Measurements from ENCODE around the gene NAA16. TPM values are rescaled to one million over a fixed set of nuclear protein-coding genes. Genes with fewer than 3 reads are reported as not detected.
"Not testable (repeated sequence)": the region's sequence is repeated elsewhere in the genome, so short reads cannot be mapped to it uniquely, and the experiment has no call there.

NAA16 gene
- total RNA-seq, 1 donor from 2014 or later, result 26.6 TPM

- DNase-seq, result no peak
Measured at GRCh38 chr13:41409611-41410010, 98.5 kb downstream of the NAA16 start.

DNA sequence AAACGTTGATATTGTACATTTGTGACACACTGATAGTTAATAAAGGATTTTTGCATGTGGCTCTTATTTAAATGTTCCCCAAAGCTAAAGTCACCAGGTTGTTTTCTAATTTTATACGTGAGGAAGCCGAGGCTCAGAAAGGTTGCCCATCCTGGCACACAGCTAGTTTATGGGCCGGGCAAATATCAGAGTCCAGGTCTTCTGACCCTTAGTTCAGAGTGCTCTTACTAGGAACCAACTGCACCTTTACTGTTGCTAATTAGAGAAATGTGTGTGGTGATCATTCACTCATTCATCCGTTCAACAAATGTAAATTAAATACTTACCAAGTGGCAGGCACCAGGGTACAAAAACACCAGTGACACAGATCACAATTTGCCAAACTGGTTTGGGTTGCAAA lies 100.0 kb downstream of the NAA16 start:
- no peak for DNase-seq

DNA sequence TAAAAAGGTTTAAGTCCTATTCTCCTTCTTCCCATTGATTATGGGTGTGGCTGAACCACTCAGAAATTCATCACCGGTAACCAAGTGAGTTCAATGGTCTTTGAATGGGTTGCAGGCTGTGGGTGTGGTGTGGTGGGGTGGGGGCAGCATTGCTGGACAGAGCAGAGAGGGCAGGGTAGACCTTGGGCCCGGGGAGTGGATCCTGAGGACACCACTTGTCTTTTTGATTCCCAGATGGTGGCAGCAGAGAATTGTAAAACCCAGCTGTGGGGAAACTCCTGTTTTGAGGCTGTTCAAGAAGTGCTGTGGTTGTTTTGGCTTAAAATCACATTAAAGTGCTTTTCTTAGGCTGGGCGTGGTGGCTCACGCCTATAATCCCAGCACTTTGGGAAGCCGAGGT lies 100.5 kb downstream of the NAA16 start:
- DNase-seq, result peak; percentile 19

DNA sequence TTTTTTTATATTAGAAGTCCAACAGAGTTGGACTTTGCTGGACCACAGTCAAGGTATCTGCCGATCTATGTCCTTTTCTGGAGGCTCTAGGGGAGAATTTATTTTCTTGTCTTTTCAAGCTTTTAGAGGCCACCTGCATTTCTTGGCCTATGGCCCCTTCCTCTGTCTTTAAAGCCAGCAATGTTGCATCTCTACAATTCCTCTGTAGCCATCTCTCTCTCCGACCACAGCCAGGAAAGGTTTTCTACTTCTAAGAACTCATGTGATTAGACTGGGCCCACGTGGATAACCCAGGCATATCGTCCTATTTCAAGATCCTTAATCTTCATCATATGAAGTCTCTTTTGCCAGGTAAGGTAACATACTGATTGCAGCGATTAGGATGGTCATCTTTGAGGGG lies 102.8 kb downstream of the NAA16 start:
- DNase-seq, result no peak

- DNase-seq, result no peak
Measured at GRCh38 chr13:41416276-41416675, 105.2 kb downstream of the NAA16 start.

GRCh38 chr13:41418027-41418426 lies 107.0 kb downstream of the NAA16 start:
- DNase-seq, result no peak

GRCh38 chr13:41418731-41419130 lies 107.7 kb downstream of the NAA16 start:
- DNase-seq, result no peak

GRCh38 chr13:41419206-41419605 lies 108.1 kb downstream of the NAA16 start:
- DNase-seq, result no peak

DNA sequence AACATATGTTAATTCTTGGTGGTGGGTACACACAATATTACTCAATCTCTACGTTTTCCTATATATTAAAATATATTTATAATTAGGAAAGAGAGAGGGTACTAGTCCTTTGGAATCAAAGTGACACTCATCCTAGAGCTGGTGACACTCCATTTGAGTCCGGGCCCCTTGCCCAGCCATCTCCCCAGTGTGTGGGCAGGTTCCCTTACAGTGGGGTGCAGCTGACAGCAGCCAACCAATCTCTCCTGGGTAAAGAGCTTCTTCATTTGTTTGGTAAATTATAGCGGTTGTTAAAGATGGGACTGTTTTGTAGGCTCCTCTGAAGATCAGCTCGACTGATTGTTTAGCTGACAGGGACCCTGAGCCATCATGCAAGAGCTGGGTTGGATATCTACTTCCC lies 109.1 kb downstream of the NAA16 start:
- DNase-seq, result no peak

DNA sequence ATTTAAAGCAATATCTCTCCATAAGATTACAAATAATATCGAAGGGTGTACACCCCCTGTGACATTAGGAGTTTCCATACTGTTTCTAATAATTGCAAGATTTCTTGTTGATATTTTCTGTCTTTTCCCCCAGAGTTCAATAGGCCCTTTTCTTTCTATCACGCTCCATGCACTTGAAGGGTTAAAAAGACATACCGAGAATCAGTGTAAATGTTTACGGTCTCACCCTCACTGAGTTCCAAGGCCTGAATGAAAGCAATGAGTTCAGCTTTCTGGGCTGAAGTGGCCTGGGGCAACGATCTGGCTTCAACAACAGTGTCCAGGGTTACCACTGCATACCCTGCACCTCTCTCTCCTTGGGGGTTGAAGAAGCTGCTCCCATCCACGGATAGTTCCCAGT lies 110.3 kb downstream of the NAA16 start:
- DNase-seq, result not testable (repeated sequence)

DNA sequence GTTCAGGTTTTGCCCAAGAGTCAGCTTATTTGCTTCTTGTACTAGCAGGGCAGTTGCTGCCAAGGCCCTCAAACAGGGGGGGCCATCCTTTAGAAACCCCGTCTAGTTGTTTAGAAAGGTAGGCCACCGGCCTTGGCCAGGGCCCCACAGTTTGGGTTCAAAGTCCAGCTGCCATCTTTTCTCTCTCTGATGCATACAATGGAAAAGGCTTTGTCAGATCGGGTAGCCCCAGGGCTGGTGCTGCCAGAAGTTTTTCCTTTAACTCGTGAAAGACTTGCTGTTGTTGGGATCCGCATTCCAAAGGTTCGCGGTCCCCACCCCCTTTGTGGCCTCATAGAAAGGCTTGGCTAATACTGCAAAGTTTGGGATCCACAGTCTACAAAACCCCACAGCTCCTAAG lies 110.9 kb downstream of the NAA16 start:
- not testable (repeated sequence) for DNase-seq

DNA sequence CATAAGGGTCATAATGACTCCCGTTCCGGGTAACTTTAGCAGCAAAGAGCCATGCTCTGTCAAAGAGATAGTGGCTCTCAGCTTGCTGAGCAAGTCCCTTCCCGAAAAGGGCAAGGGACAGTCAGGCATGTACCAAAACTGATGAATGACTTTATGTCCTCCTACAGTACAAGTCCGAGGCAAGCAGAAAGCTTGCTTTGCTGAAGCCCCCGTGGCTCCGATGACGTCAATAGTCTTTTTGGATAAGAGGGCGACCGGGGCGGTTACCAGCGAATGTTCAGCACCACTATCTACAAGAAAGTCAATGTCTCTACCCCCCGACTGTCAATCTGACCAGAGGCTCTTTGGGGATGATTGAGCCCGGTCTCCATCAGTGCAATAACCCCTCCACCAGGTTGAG lies 112.2 kb downstream of the NAA16 start:
- not testable (repeated sequence) for DNase-seq

DNA sequence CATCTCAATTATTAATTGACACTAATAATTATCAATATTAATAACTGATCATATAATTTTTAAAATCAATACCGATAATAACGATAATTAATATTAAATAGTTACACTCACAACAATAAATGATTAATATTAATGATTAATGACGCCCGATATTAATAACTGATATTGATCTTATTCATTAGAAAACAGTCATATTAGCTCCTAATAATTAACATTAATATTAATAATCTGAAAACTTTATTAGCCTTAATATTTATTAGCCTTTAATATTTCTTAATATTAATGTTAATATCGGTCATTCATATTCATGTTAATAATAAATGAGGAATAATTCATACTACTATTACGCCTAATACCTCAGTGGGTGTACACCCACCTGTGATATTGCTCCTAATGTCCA lies 113.6 kb downstream of the NAA16 start:
- DNase-seq, result not testable (repeated sequence)

GRCh38 chr13:41426047-41426446 lies 115.0 kb downstream of the NAA16 start:
- DNase-seq, result no peak

Small RNA genes lying within 50 kb of the gene (small RNA-seq; reads per million reads assigned to genes)
- not detected for gene RNU6-57P (ENCODE audit: low replicate concordance)

Other genes with a start within 250 kb of the NAA16 start
- 11.8 TPM for gene WBP4, start 249.8 kb upstream of the NAA16 start, total RNA-seq
- gene KBTBD6, start 178.5 kb upstream of the NAA16 start, total RNA-seq, result 12.5 TPM
- 12.7 TPM for gene KBTBD7, start 116.7 kb upstream of the NAA16 start, total RNA-seq
- 11.0 TPM for gene MTRF1, start 47.7 kb upstream of the NAA16 start, total RNA-seq
- 43.6 TPM for gene RGCC, start 146.3 kb downstream of the NAA16 start, total RNA-seq

Measured in skin of body (tissue), 3 donors.